Type B pancreatic cell (in vitro differentiated cells): ENCODE measurements around the gene GH2. TPM values are rescaled to one million over a fixed set of nuclear protein-coding genes. Genes with fewer than 3 reads are reported as not detected.
"Not testable (repeated sequence)": the region's sequence is repeated elsewhere in the genome, so short reads cannot be mapped to it uniquely, and the experiment has no call there.

Experiments used
- DNase-seq: peaks from one replicate; pipeline ENCODE4 v3.0.0; 2021; ENCODE audit warnings: mixed read lengths; ENCODE audit not compliant: unreplicated experiment; ENCODE audit errors: extremely low spot score
- H3K27ac Mint-ChIP-seq: 2 replicates; pipeline ENCODE4 v1.8.0; 2021; ENCODE audit warnings: mild to moderate bottlenecking, mixed read lengths
- H3K27me3 Mint-ChIP-seq: 2 replicates; pipeline ENCODE4 v1.8.0; 2021; ENCODE audit warnings: mixed read lengths
- H3K36me3 Mint-ChIP-seq: 2 replicates; pipeline ENCODE4 v1.8.0; 2021; ENCODE audit warnings: mixed read lengths
- H3K4me1 Mint-ChIP-seq: one replicate; pipeline ENCODE4 v1.8.0; 2021; ENCODE audit warnings: mixed read lengths; ENCODE audit not compliant: unreplicated experiment
- H3K4me3 Mint-ChIP-seq: 2 replicates; pipeline ENCODE4 v1.8.0; 2021; ENCODE audit warnings: mild to moderate bottlenecking, mixed read lengths
- H3K9me3 Mint-ChIP-seq: 2 replicates; pipeline ENCODE4 v1.8.0; 2021; ENCODE audit warnings: mixed read lengths
- total RNA-seq: library from RNA; stranded (reverse); gene quantifications from 2 replicates; pipeline ENCODE4 v1.2.1, GENCODE V29; 2021; ENCODE audit warnings: low replicate concordance
- TF ChIP-seq, protein P1 (sequence below): fragments of 200-600 bp; sonication (generic); conservative IDR thresholded peaks from 2 replicates; pipeline ENCODE4 v1.5.0; 2021; ENCODE audit warnings: antibody characterized with exemption, mild to moderate bottlenecking

The GH2 gene
- total RNA-seq, 1 donor from 2014 or later: not detected

- H3K27me3 Mint-ChIP-seq: peaks cover 19% of the 10 kb centered on the region
- not testable (repeated sequence) for DNase-seq, H3K4me3 Mint-ChIP-seq, H3K4me1 Mint-ChIP-seq, H3K27ac Mint-ChIP-seq, H3K9me3 Mint-ChIP-seq, H3K36me3 Mint-ChIP-seq
Observed at GRCh38 chr17:63894821-63895220, 13.1 kb upstream of the GH2 start.

DNA sequence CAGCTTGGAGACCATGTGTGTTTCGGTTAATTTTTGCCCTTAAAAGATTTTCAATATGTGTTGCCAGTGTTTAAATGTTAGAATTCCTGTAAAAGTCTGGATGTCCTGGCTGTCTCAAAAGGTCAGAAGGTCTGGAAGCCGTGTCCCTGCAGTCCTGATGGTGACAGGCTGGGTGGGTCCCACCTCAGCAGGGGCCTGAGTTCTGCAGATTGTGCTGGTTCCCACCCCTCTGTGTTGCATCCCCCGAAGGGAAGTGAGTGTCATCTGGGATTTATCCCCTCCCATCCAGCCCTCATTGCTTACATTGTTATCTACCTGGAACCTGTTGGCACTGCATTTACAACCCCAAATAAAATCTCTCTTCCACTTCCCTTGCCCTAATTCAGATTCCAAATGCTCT, 12.3 kb upstream of the GH2 start:
- not testable (repeated sequence) for H3K27ac Mint-ChIP-seq, H3K9me3 Mint-ChIP-seq, H3K36me3 Mint-ChIP-seq, H3K4me3 Mint-ChIP-seq, H3K4me1 Mint-ChIP-seq, DNase-seq
- H3K27me3 Mint-ChIP-seq: peaks cover 21% of the 10 kb centered on the region

DNA sequence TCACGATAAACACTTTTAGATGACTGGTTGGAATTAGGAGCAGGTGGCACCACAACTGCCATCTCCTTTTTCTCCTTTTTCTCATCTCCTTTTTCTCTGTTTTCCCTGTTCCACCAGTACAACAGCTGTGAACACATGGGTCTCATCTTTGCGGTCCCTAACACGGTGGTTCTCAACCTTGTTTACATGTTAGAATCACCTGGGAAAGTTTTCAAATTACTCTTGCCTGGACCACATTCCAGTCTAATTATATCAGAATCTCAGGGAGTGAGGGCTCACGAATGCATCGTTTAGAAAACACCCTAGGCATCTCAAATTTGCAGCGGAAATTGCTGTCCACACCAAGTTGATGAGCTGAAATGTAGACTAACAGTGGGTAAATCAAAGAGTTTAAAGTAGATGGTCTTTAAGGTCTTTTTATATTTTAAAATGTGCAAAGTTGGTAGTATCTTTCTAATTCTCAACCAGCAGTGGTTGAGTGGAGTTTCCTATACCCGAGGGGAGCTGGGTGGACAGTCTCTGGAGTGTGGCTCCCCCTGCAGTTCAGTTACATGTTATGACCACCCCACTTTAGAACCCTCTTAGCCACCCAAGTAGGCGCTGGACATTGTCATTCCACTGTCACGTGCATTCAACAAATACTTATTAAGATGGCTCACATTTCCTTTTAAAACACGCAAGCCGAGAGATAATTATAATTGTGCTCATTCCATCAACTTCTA, 10.7 kb upstream of the GH2 start:
- H3K9me3 Mint-ChIP-seq, H3K36me3 Mint-ChIP-seq, H3K27ac Mint-ChIP-seq, H3K4me1 Mint-ChIP-seq, DNase-seq, H3K4me3 Mint-ChIP-seq: not testable (repeated sequence)
- TF ChIP-seq, protein P1, sequence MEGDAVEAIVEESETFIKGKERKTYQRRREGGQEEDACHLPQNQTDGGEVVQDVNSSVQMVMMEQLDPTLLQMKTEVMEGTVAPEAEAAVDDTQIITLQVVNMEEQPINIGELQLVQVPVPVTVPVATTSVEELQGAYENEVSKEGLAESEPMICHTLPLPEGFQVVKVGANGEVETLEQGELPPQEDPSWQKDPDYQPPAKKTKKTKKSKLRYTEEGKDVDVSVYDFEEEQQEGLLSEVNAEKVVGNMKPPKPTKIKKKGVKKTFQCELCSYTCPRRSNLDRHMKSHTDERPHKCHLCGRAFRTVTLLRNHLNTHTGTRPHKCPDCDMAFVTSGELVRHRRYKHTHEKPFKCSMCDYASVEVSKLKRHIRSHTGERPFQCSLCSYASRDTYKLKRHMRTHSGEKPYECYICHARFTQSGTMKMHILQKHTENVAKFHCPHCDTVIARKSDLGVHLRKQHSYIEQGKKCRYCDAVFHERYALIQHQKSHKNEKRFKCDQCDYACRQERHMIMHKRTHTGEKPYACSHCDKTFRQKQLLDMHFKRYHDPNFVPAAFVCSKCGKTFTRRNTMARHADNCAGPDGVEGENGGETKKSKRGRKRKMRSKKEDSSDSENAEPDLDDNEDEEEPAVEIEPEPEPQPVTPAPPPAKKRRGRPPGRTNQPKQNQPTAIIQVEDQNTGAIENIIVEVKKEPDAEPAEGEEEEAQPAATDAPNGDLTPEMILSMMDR: peak; percentile 62
- peaks cover 26% of the 10 kb centered on the region for H3K27me3 Mint-ChIP-seq

GRCh38 chr17:63889026-63889848, 7.5 kb upstream of the GH2 start:
- H3K4me1 Mint-ChIP-seq, H3K9me3 Mint-ChIP-seq, DNase-seq, H3K36me3 Mint-ChIP-seq, H3K27ac Mint-ChIP-seq, H3K4me3 Mint-ChIP-seq: not testable (repeated sequence)
- TF ChIP-seq, protein P1: peak; percentile 68
- peaks cover 27% of the 10 kb centered on the region for H3K27me3 Mint-ChIP-seq

DNA sequence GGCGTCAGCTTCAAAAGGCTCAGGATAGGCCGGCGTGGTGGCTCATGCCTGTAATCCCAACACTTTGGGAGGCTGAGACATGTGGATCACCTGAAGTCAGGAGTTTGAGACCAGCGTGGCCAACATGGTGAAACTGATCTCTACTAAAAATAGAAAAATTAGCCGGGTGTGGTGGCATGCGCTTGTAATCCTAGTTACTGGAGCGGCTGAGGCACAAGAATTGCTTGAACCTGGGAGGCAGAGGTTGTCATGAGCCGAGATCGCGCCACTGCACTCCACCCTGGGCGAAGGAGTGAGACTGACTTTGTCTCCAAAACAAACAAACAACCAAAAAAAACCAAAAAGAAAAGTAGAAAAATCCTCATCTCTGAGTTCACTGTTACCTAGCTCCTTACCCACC, 3.4 kb upstream of the GH2 start:
- H3K36me3 Mint-ChIP-seq, DNase-seq, H3K4me3 Mint-ChIP-seq, H3K4me1 Mint-ChIP-seq, H3K27ac Mint-ChIP-seq, H3K9me3 Mint-ChIP-seq: not testable (repeated sequence)
- H3K27me3 Mint-ChIP-seq: peaks cover 15% of the 10 kb centered on the region

GRCh38 chr17:63882626-63883126, 932 bp upstream of the GH2 start:
- H3K4me1 Mint-ChIP-seq, H3K27ac Mint-ChIP-seq, DNase-seq, H3K4me3 Mint-ChIP-seq, H3K36me3 Mint-ChIP-seq, H3K9me3 Mint-ChIP-seq: not testable (repeated sequence)
- H3K27me3 Mint-ChIP-seq: peaks cover 24% of the 10 kb centered on the region

GRCh38 chr17:63881337-63881736, 407 bp downstream of the GH2 start:
- H3K27ac Mint-ChIP-seq, H3K4me3 Mint-ChIP-seq: not testable (repeated sequence)
- H3K27me3 Mint-ChIP-seq: peaks cover 17% of the 10 kb centered on the region

DNA sequence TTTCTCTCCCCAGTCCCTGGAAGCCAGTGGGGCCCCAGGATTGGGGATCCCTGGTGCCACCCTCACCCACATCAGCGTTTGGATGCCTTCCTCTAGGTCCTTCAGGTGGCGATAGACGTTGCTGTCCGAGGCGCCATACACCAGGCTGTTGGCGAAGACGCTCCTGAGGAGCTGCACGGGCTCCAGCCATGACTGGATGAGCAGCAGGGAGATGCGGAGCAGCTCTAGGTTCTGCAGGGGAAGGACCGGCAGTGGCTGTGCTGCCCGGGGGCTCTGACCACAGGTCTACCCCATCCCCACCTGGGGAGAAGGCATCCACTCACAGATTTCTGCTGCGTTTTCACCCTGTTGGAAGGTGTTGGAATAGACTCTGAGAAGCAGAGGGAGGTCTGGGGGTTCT, 1.0 kb downstream of the GH2 start:
- Mint-ChIP-seq H3K9me3 (no peaks in the 10 kb centered on the region), H3K4me1 (no peaks in the 10 kb centered on the region), H3K36me3 (no peaks in the 10 kb centered on the region), H3K4me3 (no peak overlapping the region), H3K27ac (no peak overlapping the region), H3K27me3 (peaks cover 17% of the 10 kb centered on the region)
- DNase-seq: no peak
- TF ChIP-seq, protein P1: no peak

More at GRCh38 chr17:63881337-63881736, 407 bp downstream of the GH2 start:
- not testable (repeated sequence) for H3K4me1 Mint-ChIP-seq, H3K36me3 Mint-ChIP-seq, H3K9me3 Mint-ChIP-seq, DNase-seq

GRCh38 chr17:63878413-63878812, 3.3 kb downstream of the GH2 start:
- not testable (repeated sequence) for H3K4me1 Mint-ChIP-seq, H3K36me3 Mint-ChIP-seq

DNA sequence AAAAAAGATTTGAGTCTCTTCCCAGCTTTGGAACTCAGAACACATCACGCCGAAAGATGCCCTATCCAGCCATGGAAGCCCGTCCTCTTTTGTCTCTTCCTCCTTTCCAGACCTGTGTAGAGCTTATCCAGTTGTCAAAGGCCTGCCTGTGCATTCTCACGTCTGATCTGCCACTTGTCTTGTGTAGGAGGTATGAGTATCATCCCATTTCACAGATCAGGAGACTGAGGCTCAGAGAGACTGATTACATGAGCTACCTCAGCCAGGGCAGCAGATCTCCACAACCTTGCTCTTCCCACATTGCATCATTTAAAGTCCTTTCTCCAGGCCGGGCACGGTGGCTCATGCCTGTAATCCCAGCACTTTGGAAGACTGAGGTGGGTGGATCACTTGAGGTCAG, 7.1 kb downstream of the GH2 start:
- not testable (repeated sequence) for H3K27ac Mint-ChIP-seq, H3K4me1 Mint-ChIP-seq, H3K9me3 Mint-ChIP-seq

More at GRCh38 chr17:63878413-63878812, 3.3 kb downstream of the GH2 start:
- H3K27ac Mint-ChIP-seq, H3K9me3 Mint-ChIP-seq, DNase-seq, H3K4me3 Mint-ChIP-seq: not testable (repeated sequence)
- peaks cover 17% of the 10 kb centered on the region for H3K27me3 Mint-ChIP-seq

More for the DNA sequence above, 7.1 kb downstream of the GH2 start:
- not testable (repeated sequence) for DNase-seq, H3K4me3 Mint-ChIP-seq, H3K36me3 Mint-ChIP-seq
- peaks cover 13% of the 10 kb centered on the region for H3K27me3 Mint-ChIP-seq
